HUES48 (cell line): ENCODE results near the gene SNX22.
"Not testable (repeated sequence)": the region's sequence is repeated elsewhere in the genome, so short reads cannot be mapped to it uniquely, and the experiment has no call there.

Experiments used
- H3K27ac ChIP-seq: one replicate; pipeline ENCODE4 v1.7.0; 2013; ENCODE audit warnings: low read depth, low read length, inconsistent platforms
- H3K27me3 ChIP-seq: 2 replicates; pipeline ENCODE4 v1.6.1; 2013; ENCODE audit warnings: mild to moderate bottlenecking, low read length; ENCODE audit not compliant: control insufficient read depth, insufficient read depth
- H3K36me3 ChIP-seq: 2 replicates; pipeline ENCODE4 v1.6.1; 2013; ENCODE audit warnings: low read length; ENCODE audit not compliant: control insufficient read depth, insufficient read depth
- H3K4me1 ChIP-seq: 2 replicates; pipeline ENCODE4 v1.6.1; 2013; ENCODE audit warnings: mild to moderate bottlenecking, low read length; ENCODE audit not compliant: control insufficient read depth, insufficient read depth
- H3K4me3 ChIP-seq: 2 replicates; pipeline ENCODE4 v1.5.1; 2013; ENCODE audit warnings: mild to moderate bottlenecking, low read depth, low read length
- H3K9ac ChIP-seq: 2 replicates; pipeline ENCODE4 v1.6.1; 2013; ENCODE audit warnings: mild to moderate bottlenecking, low read depth, low read length, moderate library complexity
- H3K9me3 ChIP-seq: 2 replicates; pipeline ENCODE4 v1.6.1; 2013; ENCODE audit warnings: low read length; ENCODE audit not compliant: control insufficient read depth, insufficient read depth

The SNX22 gene

GRCh38 chr15:64120322-64120721, 31.2 kb upstream of the SNX22 start:
- H3K9me3 ChIP-seq, H3K4me1 ChIP-seq, H3K9ac ChIP-seq, H3K27me3 ChIP-seq, H3K27ac ChIP-seq, H3K4me3 ChIP-seq: not testable (repeated sequence)
- peaks cover 63% of the 10 kb centered on the region for H3K36me3 ChIP-seq

DNA sequence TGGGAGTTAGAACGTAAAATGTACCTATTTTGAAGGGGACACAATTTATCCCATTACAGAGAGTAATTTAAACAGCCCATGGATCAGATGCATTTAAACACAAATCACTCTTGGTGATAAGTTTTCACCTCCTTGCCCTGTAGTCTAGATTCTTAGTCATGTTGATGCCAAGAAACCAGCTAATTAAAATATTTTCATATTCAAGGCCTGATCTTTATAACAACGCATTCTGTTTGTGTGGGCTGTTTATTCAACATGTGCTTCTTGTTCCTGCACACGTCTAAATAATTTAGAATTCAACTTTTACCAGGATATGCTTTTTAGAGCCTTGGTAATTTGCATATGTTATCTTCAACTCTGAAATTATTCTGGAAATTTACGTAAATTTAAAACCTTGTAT, 29.9 kb upstream of the SNX22 start:
- no peak overlapping the region for H3K9ac ChIP-seq
- H3K4me1 ChIP-seq, result no peaks in the 10 kb centered on the region
- no peak overlapping the region for H3K4me3 ChIP-seq
- H3K27me3 ChIP-seq, result no peaks in the 10 kb centered on the region
- no peaks in the 10 kb centered on the region for H3K9me3 ChIP-seq
- peaks cover 58% of the 10 kb centered on the region for H3K36me3 ChIP-seq
- no peak overlapping the region for H3K27ac ChIP-seq

DNA sequence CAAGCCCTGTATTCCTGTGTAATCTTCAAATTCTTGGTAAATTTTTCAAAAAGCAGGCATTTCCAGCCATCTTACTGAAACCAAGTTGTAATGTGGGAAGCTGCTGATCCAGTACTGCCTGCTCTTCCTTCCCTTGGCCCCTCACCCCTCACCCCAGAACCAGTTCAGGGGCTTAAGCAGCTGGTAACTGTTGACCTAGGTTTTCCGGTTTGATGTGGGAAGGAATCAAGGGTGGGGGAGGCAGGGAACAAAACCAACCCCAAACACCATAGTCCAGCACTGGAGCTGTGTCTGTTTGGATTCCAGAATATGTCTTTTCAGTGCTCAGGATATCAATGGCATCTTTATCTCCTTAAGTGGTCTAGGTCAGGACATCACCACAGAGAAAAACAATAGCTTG, 29.1 kb upstream of the SNX22 start:
- no peaks in the 10 kb centered on the region for H3K4me1 ChIP-seq
- H3K9ac ChIP-seq, result no peak overlapping the region
- H3K9me3 ChIP-seq, result no peaks in the 10 kb centered on the region
- peaks cover 66% of the 10 kb centered on the region for H3K36me3 ChIP-seq
- no peaks in the 10 kb centered on the region for H3K27me3 ChIP-seq
- H3K27ac ChIP-seq, result no peak overlapping the region
- no peak overlapping the region for H3K4me3 ChIP-seq

- Histone ChIP-seq H3K27me3 (no peaks in the 10 kb centered on the region), H3K9ac (no peak overlapping the region), H3K27ac (no peak overlapping the region), H3K4me1 (no peaks in the 10 kb centered on the region), H3K9me3 (no peaks in the 10 kb centered on the region), H3K36me3 (peaks cover 68% of the 10 kb centered on the region), H3K4me3 (no peak overlapping the region)
These were observed 28.6 kb upstream of the SNX22 start for GRCh38 chr15:64122936-64123351.

DNA sequence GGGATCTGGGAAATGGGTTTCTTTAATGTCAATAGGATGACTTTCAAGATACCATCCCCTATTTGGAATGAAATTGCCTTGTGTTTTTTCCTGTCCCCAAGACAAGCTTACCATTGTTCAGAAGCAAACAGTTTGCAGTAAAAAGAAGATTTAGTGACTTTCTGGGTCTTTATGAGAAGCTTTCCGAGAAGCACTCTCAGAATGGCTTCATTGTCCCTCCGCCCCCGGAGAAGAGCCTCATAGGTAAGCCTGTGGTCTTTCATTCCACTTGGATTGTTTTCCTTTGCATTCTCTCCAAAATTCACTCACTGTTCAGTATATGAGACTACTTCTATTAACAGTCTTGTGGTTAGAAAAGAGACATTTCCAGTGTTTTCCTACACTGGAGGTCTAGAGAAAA, 25.6 kb upstream of the SNX22 start:
- no peak overlapping the region for H3K4me3 ChIP-seq
- peaks cover 71% of the 10 kb centered on the region for H3K36me3 ChIP-seq
- no peak overlapping the region for H3K27ac ChIP-seq
- H3K9me3 ChIP-seq, result no peaks in the 10 kb centered on the region
- H3K4me1 ChIP-seq, result no peaks in the 10 kb centered on the region
- no peaks in the 10 kb centered on the region for H3K27me3 ChIP-seq
- H3K9ac ChIP-seq, result no peak overlapping the region

GRCh38 chr15:64127521-64128270, 23.8 kb upstream of the SNX22 start:
- Histone ChIP-seq H3K4me1 (no peaks in the 10 kb centered on the region), H3K27me3 (no peaks in the 10 kb centered on the region), H3K9ac (no peak overlapping the region), H3K27ac (no peak overlapping the region), H3K4me3 (no peak overlapping the region), H3K9me3 (no peaks in the 10 kb centered on the region), H3K36me3 (peaks cover 73% of the 10 kb centered on the region)

GRCh38 chr15:64130159-64130558, 21.4 kb upstream of the SNX22 start:
- Histone ChIP-seq H3K36me3 (peaks cover 74% of the 10 kb centered on the region), H3K4me3 (no peak overlapping the region), H3K27ac (no peak overlapping the region), H3K4me1 (no peaks in the 10 kb centered on the region), H3K27me3 (no peaks in the 10 kb centered on the region), H3K9ac (no peak overlapping the region), H3K9me3 (no peaks in the 10 kb centered on the region)

DNA sequence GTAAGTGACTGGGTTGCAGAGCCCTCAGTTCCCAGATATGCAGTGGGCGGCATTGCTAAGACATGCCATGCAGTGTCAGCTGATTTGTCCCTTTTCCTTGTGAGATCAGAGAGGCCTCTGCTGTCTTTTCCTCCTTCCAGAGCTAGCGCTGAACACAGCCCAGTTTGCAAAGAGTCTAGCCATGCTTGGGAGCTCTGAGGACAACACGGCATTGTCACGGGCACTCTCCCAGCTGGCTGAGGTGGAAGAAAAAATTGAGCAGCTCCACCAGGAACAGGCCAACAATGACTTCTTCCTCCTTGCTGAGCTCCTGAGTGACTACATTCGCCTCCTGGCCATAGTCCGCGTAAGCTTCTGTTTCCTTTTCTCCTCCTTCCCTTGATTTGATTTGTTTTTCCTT, 20.0 kb upstream of the SNX22 start:
- no peaks in the 10 kb centered on the region for H3K9me3 ChIP-seq
- H3K4me1 ChIP-seq, result no peaks in the 10 kb centered on the region
- H3K9ac ChIP-seq, result no peak overlapping the region
- no peaks in the 10 kb centered on the region for H3K27me3 ChIP-seq
- H3K27ac ChIP-seq, result no peak overlapping the region
- H3K36me3 ChIP-seq, result peaks cover 83% of the 10 kb centered on the region
- no peak overlapping the region for H3K4me3 ChIP-seq

- no peaks in the 10 kb centered on the region for H3K27me3 ChIP-seq
- no peak overlapping the region for H3K27ac ChIP-seq
- no peak overlapping the region for H3K9ac ChIP-seq
- H3K9me3 ChIP-seq, result no peaks in the 10 kb centered on the region
- H3K4me1 ChIP-seq, result no peaks in the 10 kb centered on the region
- H3K4me3 ChIP-seq, result no peak overlapping the region
- H3K36me3 ChIP-seq, result peaks cover 83% of the 10 kb centered on the region
These were observed 19.3 kb upstream of the SNX22 start for GRCh38 chr15:64132217-64132616.

DNA sequence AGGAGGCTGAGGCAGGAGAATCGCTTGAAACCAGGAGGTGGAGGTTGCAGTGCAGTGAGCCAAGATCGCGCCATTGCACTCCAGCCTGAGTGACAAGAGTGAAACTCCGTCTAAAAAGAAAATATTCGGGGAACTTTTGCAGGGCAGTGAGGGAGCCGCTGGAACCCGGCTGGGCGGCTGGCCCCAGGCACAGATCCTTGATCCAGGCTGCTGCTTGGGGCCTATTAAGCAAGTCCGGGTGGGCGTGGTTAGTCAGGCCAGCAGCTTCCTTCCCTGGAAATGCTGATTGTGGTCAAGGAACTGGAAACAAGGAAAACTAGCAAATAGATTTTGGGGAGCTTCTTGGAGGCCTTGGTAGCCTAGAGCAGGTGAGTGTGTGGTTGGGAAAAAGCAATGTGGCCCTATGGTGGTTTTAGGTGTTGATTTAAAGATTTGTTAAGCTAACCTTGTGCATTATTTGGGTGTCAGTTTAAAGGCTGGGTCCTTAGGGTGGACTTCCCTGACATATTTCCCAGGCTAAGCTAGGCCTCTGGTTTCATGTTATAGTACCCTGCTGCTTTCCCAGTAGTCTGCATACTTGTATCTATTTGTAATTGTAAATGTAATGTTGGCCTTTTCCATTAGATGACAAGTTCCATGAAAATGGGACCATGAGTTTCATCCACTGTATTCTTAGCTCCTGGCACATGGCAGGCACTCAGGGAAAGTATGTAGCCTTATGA, 17.7 kb upstream of the SNX22 start:
- Histone ChIP-seq H3K9me3 (no peaks in the 10 kb centered on the region), H3K27me3 (no peaks in the 10 kb centered on the region), H3K9ac (0 out of 2 replicates have a peak overlapping the region, but pooled peaks have one; percentile 14), H3K4me3 (no peak overlapping the region), H3K4me1 (no peaks in the 10 kb centered on the region), H3K36me3 (peaks cover 78% of the 10 kb centered on the region), H3K27ac (no peak overlapping the region)

DNA sequence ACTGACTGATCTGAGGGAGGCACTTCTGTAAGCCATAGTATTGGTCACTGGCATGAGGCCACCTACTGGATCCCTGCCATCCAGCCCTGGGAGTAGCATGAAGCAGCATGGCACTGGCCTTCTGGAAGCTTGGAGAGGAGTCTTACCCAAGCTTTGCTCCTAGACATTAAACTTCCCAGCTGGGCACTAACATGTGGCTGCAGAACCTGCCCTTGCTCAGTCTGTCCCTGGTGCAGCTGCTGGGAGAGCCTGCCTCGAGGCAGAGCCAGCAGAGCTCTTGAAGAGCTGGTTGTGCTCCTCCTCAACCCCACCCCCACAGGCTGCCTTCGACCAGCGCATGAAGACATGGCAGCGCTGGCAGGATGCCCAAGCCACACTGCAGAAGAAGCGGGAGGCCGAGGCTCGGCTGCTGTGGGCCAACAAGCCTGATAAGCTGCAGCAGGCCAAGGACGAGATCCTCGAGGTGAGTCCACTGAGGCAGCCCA, 17.1 kb upstream of the SNX22 start:
- H3K27ac ChIP-seq, result no peak overlapping the region
- H3K36me3 ChIP-seq, result peaks cover 77% of the 10 kb centered on the region
- no peak overlapping the region for H3K4me3 ChIP-seq

More for the DNA sequence above, 17.1 kb upstream of the SNX22 start:
- no peaks in the 10 kb centered on the region for H3K9me3 ChIP-seq
- H3K9ac ChIP-seq, result no peak overlapping the region
- no peaks in the 10 kb centered on the region for H3K27me3 ChIP-seq
- H3K4me1 ChIP-seq, result no peaks in the 10 kb centered on the region
